ENCODE data around the gene AKAP8L. TPM values are rescaled to one million over a fixed set of nuclear protein-coding genes. Genes with fewer than 3 reads are reported as not detected.

AKAP8L gene
- total RNA-seq, 2 donors from 2014 or later = 190 to 237 TPM

GRCh38 chr19:15428956-15429824 lies 10.4 kb upstream of the AKAP8L start:
- Mint-ChIP-seq H3K4me1 (peaks cover 17% of the 10 kb centered on the region), H3K27ac (no peak overlapping the region), H3K4me3 (no peak overlapping the region), H3K27me3 (ENCODE audit: insufficient read depth) (no peaks in the 10 kb centered on the region), H3K36me3 (ENCODE audit: low read depth) (peaks cover 23% of the 10 kb centered on the region), H3K9me3 (no peaks in the 10 kb centered on the region)
- H3K27ac ChIP-seq (ENCODE audit: low read depth, low read length) = no peak overlapping the region
- no peak for TF ChIP-seq CTCF (conservative IDR thresholded peaks at IDR 0.05)
- H3K9ac ChIP-seq (ENCODE audit: extremely low read depth, low read length, poor library complexity, severe bottlenecking) = no peak overlapping the region
- WGBS, 2 experiments (ENCODE audit: insufficient coverage in 1 of 2, insufficient read length in 1 of 2) = 92 to 97% methylated on average over 12 to 22 of the region's 22 CpGs
- H3K4me1 ChIP-seq (ENCODE audit: control insufficient read depth, insufficient read depth, low read length) = peaks cover 13% of the 10 kb centered on the region
- no peak for DNase-seq
- H3K4me3 ChIP-seq (ENCODE audit: low read length) = no peak overlapping the region
- H3K27me3 ChIP-seq (ENCODE audit: control insufficient read depth, insufficient read depth, low read length, poor library complexity, severe bottlenecking) = no peaks in the 10 kb centered on the region
- peaks cover 22% of the 10 kb centered on the region for H3K36me3 ChIP-seq (ENCODE audit: control insufficient read depth, insufficient read depth, low read length)
- H3K9me3 ChIP-seq (ENCODE audit: control insufficient read depth, low read length) = no peaks in the 10 kb centered on the region

- H3K9me3 Mint-ChIP-seq = peaks cover 5% of the 10 kb centered on the region
Measured at GRCh38 chr19:15427991-15428471, 9.2 kb upstream of the AKAP8L start.

DNA sequence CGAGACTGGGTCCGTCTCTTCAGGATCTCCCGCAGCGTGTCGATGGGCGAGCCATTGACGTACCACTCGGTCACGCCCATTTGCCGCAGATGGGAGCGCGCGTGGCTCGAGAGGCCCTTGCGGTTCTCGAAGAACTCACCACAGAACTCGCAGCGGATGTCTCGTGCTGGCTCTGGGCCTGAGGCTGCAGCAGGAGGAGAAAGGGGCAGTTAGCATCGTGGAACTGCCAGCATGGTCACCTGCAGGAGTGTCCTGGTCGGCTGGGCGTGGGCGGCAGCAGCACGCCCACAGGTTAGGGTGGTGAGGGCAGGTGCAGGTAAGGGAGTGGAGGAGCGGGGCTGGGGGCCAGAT lies 8.5 kb upstream of the AKAP8L start:
- Mint-ChIP-seq H3K4me3 (no peak overlapping the region), H3K4me1 (peaks cover 11% of the 10 kb centered on the region), H3K9me3 (peaks cover 8% of the 10 kb centered on the region), H3K27ac (no peak overlapping the region), H3K27me3 (ENCODE audit: insufficient read depth) (no peaks in the 10 kb centered on the region), H3K36me3 (ENCODE audit: low read depth) (peaks cover 41% of the 10 kb centered on the region)
- no peak overlapping the region for H3K27ac ChIP-seq (ENCODE audit: low read depth, low read length)
- no peak for DNase-seq
- no peaks in the 10 kb centered on the region for H3K27me3 ChIP-seq (ENCODE audit: control insufficient read depth, insufficient read depth, low read length, poor library complexity, severe bottlenecking)
- no peak for TF ChIP-seq CTCF (conservative IDR thresholded peaks at IDR 0.05)
- H3K9ac ChIP-seq (ENCODE audit: extremely low read depth, low read length, poor library complexity, severe bottlenecking) = no peak overlapping the region
- peaks cover 37% of the 10 kb centered on the region for H3K36me3 ChIP-seq (ENCODE audit: control insufficient read depth, insufficient read depth, low read length)
- H3K4me3 ChIP-seq (ENCODE audit: low read length) = no peak overlapping the region
- 94 to 96% methylated on average over 20 to 25 of the region's 25 CpGs for WGBS, 2 experiments (ENCODE audit: insufficient coverage in 1 of 2, insufficient read length in 1 of 2)
- peaks cover 11% of the 10 kb centered on the region for H3K9me3 ChIP-seq (ENCODE audit: control insufficient read depth, low read length)
- peaks cover 13% of the 10 kb centered on the region for H3K4me1 ChIP-seq (ENCODE audit: control insufficient read depth, insufficient read depth, low read length)

More at GRCh38 chr19:15427991-15428471, 9.2 kb upstream of the AKAP8L start:
- no peak for DNase-seq
- 92 to 98% methylated on average over 25 to 35 of the region's 35 CpGs for WGBS, 2 experiments (ENCODE audit: insufficient coverage in 1 of 2, insufficient read length in 1 of 2)
- no peak overlapping the region for H3K27ac Mint-ChIP-seq
- no peaks in the 10 kb centered on the region for H3K27me3 Mint-ChIP-seq (ENCODE audit: insufficient read depth)
- H3K4me3 Mint-ChIP-seq = no peak overlapping the region
- H3K9ac ChIP-seq (ENCODE audit: extremely low read depth, low read length, poor library complexity, severe bottlenecking) = no peak overlapping the region
- H3K27ac ChIP-seq (ENCODE audit: low read depth, low read length) = no peak overlapping the region
- peaks cover 34% of the 10 kb centered on the region for H3K36me3 ChIP-seq (ENCODE audit: control insufficient read depth, insufficient read depth, low read length)
- no peak overlapping the region for H3K4me3 ChIP-seq (ENCODE audit: low read length)
- no peak for TF ChIP-seq CTCF (conservative IDR thresholded peaks at IDR 0.05)
- peaks cover 13% of the 10 kb centered on the region for H3K4me1 ChIP-seq (ENCODE audit: control insufficient read depth, insufficient read depth, low read length)
- H3K27me3 ChIP-seq (ENCODE audit: control insufficient read depth, insufficient read depth, low read length, poor library complexity, severe bottlenecking) = no peaks in the 10 kb centered on the region
- H3K36me3 Mint-ChIP-seq (ENCODE audit: low read depth) = peaks cover 34% of the 10 kb centered on the region
- peaks cover 9% of the 10 kb centered on the region for H3K9me3 ChIP-seq (ENCODE audit: control insufficient read depth, low read length)
- H3K4me1 Mint-ChIP-seq = peaks cover 12% of the 10 kb centered on the region

Data from endodermal cell (in vitro differentiated cells).